ENCODE data around the gene GRID1.

The GRID1 gene

GRCh38 chr10:86368987-86369386 is 2.4 kb upstream of the GRID1 start:
- no peak for DNase-seq

DNA sequence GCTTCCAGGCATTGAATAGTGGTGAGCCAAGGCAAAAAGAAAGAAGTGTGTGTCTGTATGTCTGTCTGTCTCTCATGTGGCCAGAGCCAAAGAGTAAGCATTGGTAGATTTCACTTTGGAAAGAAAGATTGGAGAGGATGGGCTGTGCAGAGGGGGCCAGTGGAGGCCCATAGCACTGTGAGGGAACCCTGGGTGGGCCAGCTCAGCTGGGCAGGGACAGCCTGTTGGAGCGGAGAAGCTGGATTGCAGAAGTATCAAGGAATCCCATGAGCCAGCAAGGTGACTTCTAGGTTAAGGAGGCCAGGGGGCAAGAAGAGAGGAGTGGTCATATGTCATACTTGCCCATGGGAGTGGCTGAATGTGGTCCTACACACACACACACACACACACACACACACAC is 1.5 kb upstream of the GRID1 start:
- DNase-seq, result no peak

DNA sequence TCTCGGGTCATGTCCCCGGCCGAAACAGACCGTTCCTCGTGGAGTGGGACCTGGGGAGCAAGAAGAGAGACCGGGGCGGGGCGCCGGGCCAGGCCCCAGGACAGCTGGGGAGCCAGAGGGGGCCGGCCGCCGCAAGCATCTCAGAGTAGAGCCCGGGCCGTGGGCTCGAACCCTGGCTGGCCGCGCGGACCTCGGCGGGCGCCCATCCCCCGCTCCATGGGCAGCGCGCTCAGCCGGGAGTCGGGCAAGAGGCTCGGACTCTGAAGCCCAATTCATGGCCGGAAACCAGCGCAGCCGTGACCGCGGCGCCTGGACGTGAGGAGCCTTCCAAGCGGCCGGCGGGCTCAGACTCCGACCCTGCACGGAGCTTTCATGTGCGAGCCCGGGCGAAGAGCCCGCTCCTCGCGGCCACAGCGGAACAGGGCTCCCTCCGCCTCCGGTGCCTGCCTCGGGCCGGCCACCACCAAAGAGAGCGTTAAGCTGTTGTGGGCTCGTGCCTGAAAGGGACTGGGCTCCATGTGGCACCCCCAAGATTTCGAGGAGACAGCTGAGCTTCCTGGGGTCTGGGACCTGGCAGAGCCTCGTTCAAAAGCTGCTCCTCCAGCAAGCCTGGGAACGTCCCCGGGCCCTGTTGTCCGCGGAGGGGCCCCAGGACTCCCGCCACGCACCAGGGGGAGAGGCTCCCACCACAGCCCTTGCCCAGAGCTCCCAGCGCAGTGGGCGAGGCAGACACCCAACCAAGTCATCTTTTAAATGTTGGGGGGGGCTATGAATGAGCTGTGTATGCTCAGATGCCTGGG is 757 bp upstream of the GRID1 start:
- no peak for DNase-seq

GRCh38 chr10:86366902-86367151 is 232 bp upstream of the GRID1 start:
- no peak for DNase-seq

GRCh38 chr10:86365346-86366032 is 1.1 kb downstream of the GRID1 start:
- DNase-seq, result no peak

DNA sequence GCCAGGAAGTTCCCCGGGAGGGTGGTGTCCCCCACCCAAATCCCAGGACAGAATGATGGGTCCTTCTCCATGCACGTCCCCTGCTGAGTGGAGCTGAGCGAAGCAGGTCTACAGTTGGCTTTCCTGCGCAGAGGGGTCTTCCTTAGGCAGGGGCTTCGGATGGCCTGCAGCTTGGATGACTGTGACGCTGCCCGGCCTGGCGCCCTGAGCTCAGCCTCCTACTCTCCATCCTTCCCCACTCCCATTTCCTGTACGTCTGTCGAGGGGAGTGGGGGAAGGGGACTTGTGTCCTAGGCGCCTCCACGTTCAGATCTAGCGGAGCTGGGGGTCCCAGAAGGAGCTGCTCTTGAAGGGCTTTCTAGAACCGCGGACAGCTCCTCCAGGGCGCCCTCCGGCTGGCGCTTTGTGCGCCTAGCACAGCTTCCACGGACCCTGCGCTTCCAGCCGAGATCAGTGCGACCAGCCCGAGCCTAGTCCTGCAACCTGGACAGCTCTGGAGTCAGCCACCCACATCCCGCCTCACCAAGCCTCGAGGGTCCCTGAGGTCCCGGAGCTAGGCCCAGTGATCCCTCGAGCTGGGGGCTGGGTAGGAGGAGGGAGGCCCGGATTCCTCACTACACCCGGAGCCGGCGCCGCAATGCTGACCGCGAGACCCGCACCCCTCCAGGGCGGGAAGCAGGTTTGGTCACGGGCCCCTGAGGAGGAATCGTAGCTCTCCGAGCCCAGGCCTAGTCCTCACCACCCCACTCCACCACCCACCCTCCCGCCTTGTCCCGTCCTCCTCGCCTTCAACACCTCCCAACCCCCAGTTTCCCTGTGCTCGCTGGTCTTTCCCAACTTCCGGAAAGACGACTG is 1.9 kb downstream of the GRID1 start:
- no peak for DNase-seq

DNA sequence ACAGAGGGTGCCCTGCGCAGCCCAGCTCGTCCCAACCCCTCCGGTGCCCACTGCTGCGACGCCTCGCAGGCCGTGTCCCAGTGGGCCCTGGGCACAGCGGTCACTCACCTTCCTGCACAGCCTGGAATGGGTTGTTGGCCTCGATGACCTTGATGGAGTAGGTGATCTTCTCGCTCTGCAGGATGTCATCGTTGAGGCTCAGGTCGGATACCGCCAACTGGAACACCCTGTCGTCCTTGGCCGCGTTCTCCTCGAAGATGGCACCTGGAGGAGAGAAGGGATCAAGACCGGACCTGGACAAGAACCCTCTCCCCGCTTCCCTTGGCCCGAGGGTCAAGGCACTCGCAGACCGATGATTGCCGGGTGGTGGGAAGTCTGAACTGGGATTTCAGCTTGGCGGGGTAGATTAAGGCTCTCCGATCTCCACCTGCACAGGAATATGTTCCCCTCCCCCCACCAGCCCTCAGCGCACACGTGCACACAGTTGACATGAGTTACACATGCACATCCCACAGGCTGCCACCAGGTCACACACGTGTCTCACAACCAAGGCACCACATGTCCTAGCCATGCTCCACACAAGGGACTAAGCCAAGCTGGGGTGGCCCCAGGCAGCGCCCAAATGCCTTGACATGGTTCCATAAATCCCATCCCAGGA is 2.6 kb downstream of the GRID1 start:
- no peak for DNase-seq

- no peak for DNase-seq
Measured at GRCh38 chr10:86363184-86363832, 3.3 kb downstream of the GRID1 start.

GRCh38 chr10:86362586-86363183 is 3.9 kb downstream of the GRID1 start:
- DNase-seq, result no peak

- DNase-seq, result no peak
Measured at GRCh38 chr10:86362129-86362527, 4.5 kb downstream of the GRID1 start.

DNA sequence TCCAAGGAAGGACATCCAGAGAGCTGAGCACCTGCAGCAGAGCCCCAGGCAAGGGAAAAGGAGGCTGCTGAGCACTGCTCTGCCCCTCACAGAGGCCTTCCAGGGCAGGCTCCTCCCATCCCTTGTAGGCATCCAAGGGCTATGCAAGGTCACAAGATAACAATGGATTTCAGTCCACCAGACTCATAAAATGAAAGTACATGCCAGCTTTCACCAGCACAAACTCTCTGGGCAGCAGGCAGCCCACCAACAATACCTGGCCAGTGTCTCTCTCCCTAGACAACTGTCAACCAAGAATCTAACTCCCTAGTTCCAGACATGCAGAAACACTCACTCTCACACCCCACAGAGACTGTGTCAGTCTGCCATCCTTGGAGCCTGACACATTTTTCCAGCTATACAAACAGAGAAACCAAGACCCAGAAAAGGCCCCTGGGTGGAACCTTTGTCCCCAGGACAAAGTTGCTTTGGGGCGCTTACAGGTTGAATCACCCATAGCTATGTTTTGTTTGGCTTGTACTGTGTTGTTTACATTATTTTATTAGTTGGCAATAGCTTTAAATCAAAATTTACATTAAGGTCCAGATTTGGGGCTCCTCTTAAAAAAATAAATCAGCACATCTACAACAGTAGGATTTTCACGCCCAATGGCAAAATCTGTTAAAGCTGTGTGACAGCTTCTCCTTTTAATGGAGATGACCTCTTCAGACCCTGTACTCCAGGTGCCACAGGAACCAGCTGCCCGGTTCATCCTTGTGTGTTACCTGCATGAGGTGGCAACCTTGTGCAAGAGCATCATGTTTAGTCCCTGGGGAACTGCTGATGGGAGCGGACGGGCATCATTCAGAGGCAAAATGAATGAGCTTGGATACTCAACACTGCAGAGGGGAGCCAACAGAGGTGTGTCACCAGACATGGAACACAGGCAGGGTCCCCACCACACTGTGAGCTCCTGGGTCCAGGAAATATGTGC is 5.2 kb downstream of the GRID1 start:
- DNase-seq, result no peak

- no peak for DNase-seq
Measured at GRCh38 chr10:86360657-86361056, 5.9 kb downstream of the GRID1 start.

- no peak for DNase-seq
Measured at GRCh38 chr10:86359954-86360353, 6.6 kb downstream of the GRID1 start.

GRCh38 chr10:86359111-86359510 is 7.5 kb downstream of the GRID1 start:
- DNase-seq, result no peak

- DNase-seq, result no peak
Measured at GRCh38 chr10:86357676-86358075, 8.9 kb downstream of the GRID1 start.

DNA sequence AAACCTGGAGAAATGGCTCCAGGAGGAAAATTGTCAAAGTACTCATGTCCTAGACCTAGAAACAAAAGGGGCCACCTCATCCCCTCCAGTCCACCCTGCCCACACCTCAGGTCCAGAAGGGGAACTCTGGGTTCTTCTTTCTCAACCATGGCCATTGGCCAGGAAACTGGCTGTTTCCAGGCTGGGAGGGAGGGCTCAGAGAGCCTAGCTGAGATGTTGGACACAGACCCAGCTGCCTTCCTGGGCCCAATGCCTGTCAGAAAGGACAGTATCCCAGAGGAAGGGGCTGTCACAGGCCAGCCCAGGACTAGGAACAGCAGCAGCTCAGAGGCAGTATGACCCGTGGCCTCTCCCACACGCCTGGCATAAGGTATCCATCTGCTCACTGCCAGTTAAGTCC is 9.6 kb downstream of the GRID1 start:
- DNase-seq, result no peak

- DNase-seq, result no peak
Measured at GRCh38 chr10:86356296-86356695, 10.3 kb downstream of the GRID1 start.

DNA sequence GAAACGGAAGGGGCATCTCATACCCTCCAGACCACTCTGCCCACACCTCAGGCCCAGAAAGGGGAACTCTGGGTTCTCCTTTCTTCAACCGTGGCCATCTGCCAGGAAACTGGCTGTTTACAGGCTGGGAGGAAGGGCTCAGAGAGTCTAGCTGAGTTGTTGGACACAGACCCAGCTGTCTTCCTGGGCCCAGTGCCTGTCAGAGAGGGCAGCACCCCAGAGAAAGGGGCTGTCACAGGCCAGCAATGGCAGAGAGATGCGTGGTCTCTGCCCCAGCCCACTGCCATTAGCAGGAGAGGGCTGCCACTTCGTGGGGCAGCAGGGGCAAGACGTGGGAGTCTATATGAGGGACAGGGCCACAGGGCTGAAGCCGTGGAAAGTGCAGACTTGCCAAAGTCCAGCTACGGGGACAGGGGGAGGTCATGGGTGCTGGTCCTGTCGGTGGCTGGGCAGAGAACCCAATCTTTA is 11.0 kb downstream of the GRID1 start:
- peak; percentile 36 for DNase-seq

- no peak for DNase-seq
Measured at GRCh38 chr10:86354761-86355540, 11.6 kb downstream of the GRID1 start.
